Neural cell (in vitro differentiated cells): ENCODE results near the gene KATNIP. TPM values are rescaled to one million over a fixed set of nuclear protein-coding genes. Genes with fewer than 3 reads are reported as not detected.
"Not testable (repeated sequence)": the region's sequence is repeated elsewhere in the genome, so short reads cannot be mapped to it uniquely, and the experiment has no call there.

Experiments
- H2AFZ ChIP-seq: fragments of 200-600, 300-800 bp; sonication (generic), shearing (Covaris generic); 2 replicates; pipeline ENCODE4 v1.6.0; 2014; ENCODE audit warnings: low read depth, mild to moderate bottlenecking, antibody characterized with exemption, low read length, moderate library complexity
- H3F3A ChIP-seq: fragments of 200-600 bp; shearing (Covaris generic); 2 replicates; pipeline ENCODE4 v1.6.1; 2016; ENCODE audit warnings: mild to moderate bottlenecking, moderate library complexity, mixed read lengths, antibody characterized with exemption, low read length; ENCODE audit not compliant: insufficient read depth, poor library complexity, severe bottlenecking
- H3K27ac ChIP-seq: fragments of 200-600, 300-800 bp; sonication (generic), shearing (Covaris generic); 2 replicates; pipeline ENCODE4 v1.5.1; 2014; ENCODE audit warnings: mild to moderate bottlenecking, low read length, moderate library complexity
- H3K27me3 ChIP-seq: fragments of 300-800, 200-600 bp; sonication (generic), shearing (Covaris generic); 2 replicates; pipeline ENCODE4 v1.6.0; 2014; ENCODE audit warnings: mild to moderate bottlenecking, low read depth, low read length, moderate library complexity; ENCODE audit not compliant: insufficient read depth
- H3K36me3 ChIP-seq: fragments of 300-800, 200-600 bp; sonication (generic), shearing (Covaris generic); 2 replicates; pipeline ENCODE4 v1.5.1; 2014; ENCODE audit warnings: mild to moderate bottlenecking, antibody characterized with exemption, low read length, moderate library complexity; ENCODE audit not compliant: insufficient read depth
- H3K4me2 ChIP-seq: fragments of 300-800, 200-600 bp; sonication (generic), shearing (Covaris generic); 2 replicates; pipeline ENCODE4 v1.6.0; 2014; ENCODE audit warnings: mild to moderate bottlenecking, low read length
- H3K4me3 ChIP-seq: fragments of 300-800, 200-600 bp; sonication (generic), shearing (Covaris generic); 2 replicates; pipeline ENCODE4 v1.5.1; 2014; ENCODE audit warnings: mild to moderate bottlenecking, low read length, moderate library complexity
- H3K79me2 ChIP-seq: fragments of 200-600 bp; shearing (Covaris generic); replicated peaks from 2 replicates; pipeline ENCODE4 v1.6.0; 2014; ENCODE audit warnings: mild to moderate bottlenecking, low read length, moderate library complexity; ENCODE audit not compliant: insufficient read depth
- H3K9ac ChIP-seq: fragments of 300-800, 200-600 bp; sonication (generic), shearing (Covaris generic); 2 replicates; pipeline ENCODE4 v1.6.1; 2016; ENCODE audit warnings: mild to moderate bottlenecking, low read length, mixed read lengths
- H3K9me2 ChIP-seq: fragments of 200-600 bp; shearing (Covaris generic); 2 replicates; pipeline ENCODE4 v1.6.1; 2016; ENCODE audit warnings: mild to moderate bottlenecking, low read length, mixed read lengths; ENCODE audit not compliant: insufficient read depth
- H3K9me3 ChIP-seq: fragments of 200-600, 300-800 bp; sonication (generic), shearing (Covaris generic); 2 replicates; pipeline ENCODE4 v1.6.1; 2016; ENCODE audit warnings: mild to moderate bottlenecking, mixed run types, low read length, moderate library complexity, mixed read lengths
- H4K20me1 ChIP-seq: fragments of 200-600 bp; shearing (Covaris generic); 2 replicates; pipeline ENCODE4 v1.6.1; 2016; ENCODE audit warnings: mild to moderate bottlenecking, mixed run types; ENCODE audit not compliant: insufficient read depth
- EP300 ChIP-seq: fragments of 450-650 bp; conservative IDR thresholded peaks from 2 replicates; pipeline ENCODE4 v1.6.1; 2014; ENCODE audit warnings: antibody characterized with exemption, mild to moderate bottlenecking, moderate library complexity; ENCODE audit not compliant: poor library complexity, severe bottlenecking
- EZH2 ChIP-seq: fragments of 200-600, 300-800 bp; shearing (Covaris generic), sonication (generic); IDR thresholded peaks from 2 replicates; pipeline ENCODE4 v1.6.1; 2014; ENCODE audit warnings: antibody characterized with exemption, low read length, borderline replicate concordance, mild to moderate bottlenecking; ENCODE audit not compliant: insufficient read depth, poor library complexity, severe bottlenecking
- MXI1 ChIP-seq: fragments of 450-650 bp; conservative IDR thresholded peaks from 2 replicates; pipeline ENCODE4 v1.6.1; 2014; ENCODE audit warnings: antibody characterized with exemption, mild to moderate bottlenecking; ENCODE audit not compliant: poor library complexity, severe bottlenecking
- POLR2AphosphoS5 ChIP-seq: IDR thresholded peaks from 2 replicates; pipeline ENCODE4 v1.6.1; 2012
- RAD21 ChIP-seq: fragments of 450-650 bp; conservative IDR thresholded peaks from 2 replicates; pipeline ENCODE4 v1.6.1; 2014; ENCODE audit warnings: antibody characterized with exemption, mild to moderate bottlenecking, moderate library complexity
- SMC3 ChIP-seq: fragments of 450-650 bp; conservative IDR thresholded peaks from 2 replicates; pipeline ENCODE4 v1.6.1; 2014; ENCODE audit warnings: antibody characterized with exemption, mild to moderate bottlenecking, moderate library complexity; ENCODE audit not compliant: poor library complexity
- TAF1 ChIP-seq: IDR thresholded peaks from 2 replicates; pipeline ENCODE4 v1.6.1; 2012; ENCODE audit warnings: low read depth
- polyA plus RNA-seq: library from polyadenylated mRNA; depleted of rRNA; stranded (reverse); fragments of >200 nt; gene quantifications from 2 replicates; pipeline ENCODE4 v1.2.3, GENCODE V29; 2014
- TF ChIP-seq, protein P1 (sequence below): IDR thresholded peaks from 2 replicates; pipeline ENCODE4 v1.6.1; 2012; ENCODE audit warnings: borderline replicate concordance
- TF ChIP-seq, protein P2 (sequence below): fragments of 450-650 bp; IDR thresholded peaks from 2 replicates; pipeline ENCODE4 v1.5.1; 2014; ENCODE audit warnings: antibody characterized with exemption, mild to moderate bottlenecking, moderate library complexity; ENCODE audit not compliant: poor library complexity, severe bottlenecking

KATNIP gene
- polyA plus RNA-seq, 1 donor from 2014 or later = 6.4 TPM

- no peaks in the 10 kb centered on the region for H3K27me3 ChIP-seq
- no peak overlapping the region for H2AFZ ChIP-seq
- H3K36me3 ChIP-seq = no peaks in the 10 kb centered on the region
- no peak for TF ChIP-seq EZH2
- TF ChIP-seq TAF1 = no peak
- H3F3A ChIP-seq = no peaks in the 10 kb centered on the region
- no peak overlapping the region for H3K4me2 ChIP-seq
- H3K9ac ChIP-seq = no peak overlapping the region
- H3K79me2 ChIP-seq = no peaks in the 10 kb centered on the region
- no peaks in the 10 kb centered on the region for H4K20me1 ChIP-seq
- no peak overlapping the region for H3K4me3 ChIP-seq
- no peaks in the 10 kb centered on the region for H3K9me3 ChIP-seq
- no peak overlapping the region for H3K27ac ChIP-seq
- no peaks in the 10 kb centered on the region for H3K9me2 ChIP-seq
Measured at GRCh38 chr16:27566417-27566816, 16.5 kb downstream of the KATNIP start.

DNA sequence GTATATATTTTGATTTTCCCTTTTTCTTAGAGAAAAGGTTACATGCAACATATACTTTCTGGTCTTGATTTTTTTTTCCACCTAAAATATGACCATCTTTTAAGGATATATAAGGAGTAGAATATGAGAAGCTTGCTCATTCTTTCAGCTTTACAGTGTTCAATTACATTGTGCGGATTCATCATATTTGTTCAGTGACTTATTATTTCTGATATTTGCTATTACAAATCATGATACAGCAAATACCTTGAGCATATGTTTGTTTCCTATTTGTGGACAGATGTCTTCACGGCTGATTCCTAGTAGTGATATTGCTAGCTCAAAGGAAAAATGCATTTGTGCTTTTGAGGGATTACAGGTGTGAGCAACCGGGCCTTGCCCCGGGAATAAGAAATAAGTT, 18.1 kb downstream of the KATNIP start:
- H3K9me3 ChIP-seq = no peaks in the 10 kb centered on the region
- no peaks in the 10 kb centered on the region for H4K20me1 ChIP-seq
- H3K27ac ChIP-seq = no peak overlapping the region
- TF ChIP-seq EZH2 (no peak), MXI1 (no peak), POLR2AphosphoS5 (no peak), EP300 (no peak), RAD21 (no peak), TAF1 (no peak), SMC3 (no peak)
- TF ChIP-seq, protein P1, sequence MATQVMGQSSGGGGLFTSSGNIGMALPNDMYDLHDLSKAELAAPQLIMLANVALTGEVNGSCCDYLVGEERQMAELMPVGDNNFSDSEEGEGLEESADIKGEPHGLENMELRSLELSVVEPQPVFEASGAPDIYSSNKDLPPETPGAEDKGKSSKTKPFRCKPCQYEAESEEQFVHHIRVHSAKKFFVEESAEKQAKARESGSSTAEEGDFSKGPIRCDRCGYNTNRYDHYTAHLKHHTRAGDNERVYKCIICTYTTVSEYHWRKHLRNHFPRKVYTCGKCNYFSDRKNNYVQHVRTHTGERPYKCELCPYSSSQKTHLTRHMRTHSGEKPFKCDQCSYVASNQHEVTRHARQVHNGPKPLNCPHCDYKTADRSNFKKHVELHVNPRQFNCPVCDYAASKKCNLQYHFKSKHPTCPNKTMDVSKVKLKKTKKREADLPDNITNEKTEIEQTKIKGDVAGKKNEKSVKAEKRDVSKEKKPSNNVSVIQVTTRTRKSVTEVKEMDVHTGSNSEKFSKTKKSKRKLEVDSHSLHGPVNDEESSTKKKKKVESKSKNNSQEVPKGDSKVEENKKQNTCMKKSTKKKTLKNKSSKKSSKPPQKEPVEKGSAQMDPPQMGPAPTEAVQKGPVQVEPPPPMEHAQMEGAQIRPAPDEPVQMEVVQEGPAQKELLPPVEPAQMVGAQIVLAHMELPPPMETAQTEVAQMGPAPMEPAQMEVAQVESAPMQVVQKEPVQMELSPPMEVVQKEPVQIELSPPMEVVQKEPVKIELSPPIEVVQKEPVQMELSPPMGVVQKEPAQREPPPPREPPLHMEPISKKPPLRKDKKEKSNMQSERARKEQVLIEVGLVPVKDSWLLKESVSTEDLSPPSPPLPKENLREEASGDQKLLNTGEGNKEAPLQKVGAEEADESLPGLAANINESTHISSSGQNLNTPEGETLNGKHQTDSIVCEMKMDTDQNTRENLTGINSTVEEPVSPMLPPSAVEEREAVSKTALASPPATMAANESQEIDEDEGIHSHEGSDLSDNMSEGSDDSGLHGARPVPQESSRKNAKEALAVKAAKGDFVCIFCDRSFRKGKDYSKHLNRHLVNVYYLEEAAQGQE = no peak
- TF ChIP-seq, protein P2, sequence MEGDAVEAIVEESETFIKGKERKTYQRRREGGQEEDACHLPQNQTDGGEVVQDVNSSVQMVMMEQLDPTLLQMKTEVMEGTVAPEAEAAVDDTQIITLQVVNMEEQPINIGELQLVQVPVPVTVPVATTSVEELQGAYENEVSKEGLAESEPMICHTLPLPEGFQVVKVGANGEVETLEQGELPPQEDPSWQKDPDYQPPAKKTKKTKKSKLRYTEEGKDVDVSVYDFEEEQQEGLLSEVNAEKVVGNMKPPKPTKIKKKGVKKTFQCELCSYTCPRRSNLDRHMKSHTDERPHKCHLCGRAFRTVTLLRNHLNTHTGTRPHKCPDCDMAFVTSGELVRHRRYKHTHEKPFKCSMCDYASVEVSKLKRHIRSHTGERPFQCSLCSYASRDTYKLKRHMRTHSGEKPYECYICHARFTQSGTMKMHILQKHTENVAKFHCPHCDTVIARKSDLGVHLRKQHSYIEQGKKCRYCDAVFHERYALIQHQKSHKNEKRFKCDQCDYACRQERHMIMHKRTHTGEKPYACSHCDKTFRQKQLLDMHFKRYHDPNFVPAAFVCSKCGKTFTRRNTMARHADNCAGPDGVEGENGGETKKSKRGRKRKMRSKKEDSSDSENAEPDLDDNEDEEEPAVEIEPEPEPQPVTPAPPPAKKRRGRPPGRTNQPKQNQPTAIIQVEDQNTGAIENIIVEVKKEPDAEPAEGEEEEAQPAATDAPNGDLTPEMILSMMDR = no peak
- no peaks in the 10 kb centered on the region for H3K27me3 ChIP-seq
- H3F3A ChIP-seq = no peaks in the 10 kb centered on the region
- H2AFZ ChIP-seq = no peak overlapping the region
- no peaks in the 10 kb centered on the region for H3K9me2 ChIP-seq
- H3K9ac ChIP-seq = no peak overlapping the region
- no peak overlapping the region for H3K4me2 ChIP-seq
- H3K36me3 ChIP-seq = no peaks in the 10 kb centered on the region
- no peaks in the 10 kb centered on the region for H3K79me2 ChIP-seq
- no peak overlapping the region for H3K4me3 ChIP-seq

DNA sequence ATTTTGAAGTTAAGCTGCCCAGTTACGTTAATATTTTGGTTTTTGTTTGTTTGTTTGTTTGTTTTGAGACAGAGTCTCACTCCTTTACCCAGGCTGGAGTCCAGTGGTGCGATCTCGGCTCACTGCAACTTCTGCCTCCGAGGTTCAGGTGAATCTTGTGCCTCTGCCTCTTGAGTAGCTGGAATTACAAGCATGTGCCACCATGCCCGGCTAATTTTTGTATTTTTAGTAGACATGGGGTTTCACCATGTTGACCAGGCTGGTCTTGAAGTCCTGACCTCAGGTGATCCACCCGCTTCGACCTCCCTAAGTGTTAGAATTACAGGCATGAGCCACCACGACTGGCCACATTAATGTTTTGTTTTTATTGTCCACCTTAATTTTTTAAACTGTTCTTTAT, 21.0 kb downstream of the KATNIP start:
- not testable (repeated sequence) for H3K36me3 ChIP-seq, H3K79me2 ChIP-seq, H4K20me1 ChIP-seq, H3K4me3 ChIP-seq, H3K9me2 ChIP-seq, H3K4me2 ChIP-seq, H3K27me3 ChIP-seq, H3K9ac ChIP-seq, H3K27ac ChIP-seq, H3K9me3 ChIP-seq, H3F3A ChIP-seq, H2AFZ ChIP-seq
